Measurements from ENCODE around the gene ADAM12. TPM values are rescaled to one million over a fixed set of nuclear protein-coding genes. Genes with fewer than 3 reads are reported as not detected.

ADAM12 gene
- total and polyA plus RNA-seq, 2 of the 13 experiments (the other 11 are each of a cell fraction or from before 2014, with no cell fraction given): not detected

DNA sequence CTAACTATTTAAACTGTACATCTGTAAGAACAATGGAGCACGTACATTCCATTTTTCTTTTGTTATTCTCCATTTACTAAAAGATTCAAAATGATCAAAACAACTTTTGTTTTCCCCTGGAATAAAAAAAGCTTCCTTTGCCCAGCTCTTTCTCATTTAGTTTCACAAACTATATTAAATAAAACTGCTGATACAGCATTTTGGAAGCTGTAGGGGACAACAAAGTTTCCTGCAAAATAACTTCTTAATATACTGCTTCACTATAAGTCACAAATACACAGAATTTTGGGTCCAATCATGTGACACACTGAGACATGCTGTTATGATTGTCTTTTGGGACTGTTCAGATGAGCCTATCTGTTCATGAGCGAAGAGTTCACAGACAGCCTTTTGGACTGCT is 222.4 kb downstream of the ADAM12 start:
- CTCF ChIA-PET (ENCODE audit: low intra/inter-chr PET ratio, low total read pairs): no interaction called here
- intact Hi-C loops (cut with micrococcal nuclease; ENCODE audit: unreplicated experiment): no loop called here

GRCh38 chr10:126163506-126163905 is 224.8 kb downstream of the ADAM12 start:
- no peak overlapping the region for H3K27ac ChIP-seq (ENCODE audit: extremely low read length, insufficient read depth, low read length)
- no peak for FAIRE-seq
- no peaks in the 10 kb centered on the region for H3K36me3 ChIP-seq (replicated peaks in 1 of 2; ENCODE audit: control insufficient read depth in 1 of 2, insufficient read depth in 2 of 2, low read length in 2 of 2)
- no peak for ATAC-seq
- no peaks in the 10 kb centered on the region for H4K20me1 ChIP-seq (ENCODE audit: insufficient read depth, low read length)
- H3K79me2 ChIP-seq (ENCODE audit: insufficient read depth, low read length): no peaks in the 10 kb centered on the region
- no peak for TF ChIP-seq NFRKB (IDR thresholded peaks at IDR 0.05)
- TF ChIP-seq ZNF773 (CRISPR knock-in tag; IDR thresholded peaks at IDR 0.05; ENCODE audit: borderline replicate concordance): no peak
- no peak for TF ChIP-seq PRDM10 (CRISPR knock-in tag; IDR thresholded peaks at IDR 0.05; ENCODE audit: low read depth)
- no peak for TF ChIP-seq ZNF652 (CRISPR knock-in tag; IDR thresholded peaks at IDR 0.05; ENCODE audit: borderline replicate concordance, low read depth)
- no peaks in the 10 kb centered on the region for H3K4me1 ChIP-seq (ENCODE audit: insufficient read depth, low read length)
- DNase-seq (ENCODE audit: low spot score): no peak
- in situ Hi-C loops (cut with HindIII; ENCODE audit: extremely low pct_ligation_motif_present, low pct_unique_long_range_greater_than_20kb): no loop called here
- H2AFZ ChIP-seq (ENCODE audit: low read length): no peak overlapping the region
- no TSS peak for BruUV-seq (replicated peaks)
- no peaks in the 10 kb centered on the region for H3K9me3 ChIP-seq (ENCODE audit: low read length)
- POLR2A ChIA-PET: no interaction called here
- intact Hi-C loops (cut with micrococcal nuclease; ENCODE audit: unreplicated experiment): no loop called here
- 0 out of 5 replicates have a peak, but pooled peaks cover 0 to 9% of the 10 kb centered on the region in 2 experiments for H3K27me3 ChIP-seq (ENCODE audit: control insufficient read depth in 1 of 2, insufficient read depth in 2 of 2, low read length in 2 of 2)
- no peak overlapping the region for H3K4me2 ChIP-seq (ENCODE audit: low read depth, low read length)
- no peak overlapping the region for H3K9ac ChIP-seq (ENCODE audit: insufficient read depth, low read depth, low read length)
- 4% methylated on average over 4 of the region's 4 CpGs for WGBS (ENCODE audit: low lambda C conversion rate)
- no peak overlapping the region for H3K4me3 ChIP-seq (replicated peaks in 1 of 3; ENCODE audit: insufficient read depth in 1 of 3, low read depth in 2 of 3, low read length in 3 of 3)
- CTCF ChIA-PET (ENCODE audit: low intra/inter-chr PET ratio, low total read pairs): no interaction called here

More for the DNA sequence above, 222.4 kb downstream of the ADAM12 start:
- no peak overlapping the region for H3K4me2 ChIP-seq (ENCODE audit: low read depth, low read length)
- H4K20me1 ChIP-seq (ENCODE audit: insufficient read depth, low read length): no peaks in the 10 kb centered on the region
- no peak for ATAC-seq
- H3K4me1 ChIP-seq (ENCODE audit: insufficient read depth, low read length): no peaks in the 10 kb centered on the region
- POLR2A ChIA-PET: no interaction called here
- H2AFZ ChIP-seq (ENCODE audit: low read length): no peak overlapping the region
- no peak overlapping the region for H3K27ac ChIP-seq (ENCODE audit: extremely low read length, insufficient read depth, low read length)
- no peaks in the 10 kb centered on the region for H3K9me3 ChIP-seq (ENCODE audit: low read length)
- TF ChIP-seq KDM4B (CRISPR knock-in tag; IDR thresholded peaks at IDR 0.05) (no peak), FOXC1 (CRISPR knock-in tag; IDR thresholded peaks at IDR 0.05; ENCODE audit: borderline replicate concordance) (no peak), MAFF (IDR thresholded peaks at IDR 0.05; ENCODE audit: low read depth, low read length) (peak; percentile 97), ZNF570 (CRISPR knock-in tag; IDR thresholded peaks at IDR 0.05; ENCODE audit: borderline replicate concordance) (no peak), MAFK (conservative IDR thresholded peaks at IDR 0.05 in 1 of 2, IDR thresholded peaks at IDR 0.05 in 1 of 2; ENCODE audit: low read length in 2 of 2) (peak; percentile 94 to 99)
- H3K79me2 ChIP-seq (ENCODE audit: insufficient read depth, low read length): no peaks in the 10 kb centered on the region
- peaks cover 0 to 12% of the 10 kb centered on the region in 2 experiments; a peak in 2 of 5 replicates for H3K27me3 ChIP-seq (ENCODE audit: control insufficient read depth in 1 of 2, insufficient read depth in 2 of 2, low read length in 2 of 2)
- BruUV-seq (replicated peaks): no TSS peak
- DNase-seq (ENCODE audit: low spot score): no peak
- no peak overlapping the region for H3K9ac ChIP-seq (ENCODE audit: insufficient read depth, low read depth, low read length)
- no peak overlapping the region for H3K4me3 ChIP-seq (replicated peaks in 1 of 3; ENCODE audit: insufficient read depth in 1 of 3, low read depth in 2 of 3, low read length in 3 of 3)
- in situ Hi-C loops (cut with HindIII; ENCODE audit: extremely low pct_ligation_motif_present, low pct_unique_long_range_greater_than_20kb): no loop called here
- FAIRE-seq: no peak
- 9% methylated on average over 2 of the region's 2 CpGs for WGBS (ENCODE audit: low lambda C conversion rate)
- H3K36me3 ChIP-seq (replicated peaks in 1 of 2; ENCODE audit: control insufficient read depth in 1 of 2, insufficient read depth in 2 of 2, low read length in 2 of 2): no peaks in the 10 kb centered on the region
